GM13976 (cell line): ENCODE measurements around the gene MSL3.

ENCODE experiments used
- DNase-seq: peaks from one replicate; pipeline ENCODE4 v3.0.0; 2012; ENCODE audit warnings: low spot score
- in situ Hi-C: fragments of 300-500 bp; cut with MboI; formaldehyde crosslinking; loops from one replicate; pipeline ENCODE4 v1.12.0; 2022; ENCODE audit warnings: low sequenced_read_pairs, mixed read lengths, inconsistent platforms; ENCODE audit not compliant: unreplicated experiment
- TF ChIP-seq, protein P1 (sequence below): IDR thresholded peaks from 2 replicates; pipeline ENCODE4 v1.5.1; 2012; ENCODE audit warnings: borderline replicate concordance, mild to moderate bottlenecking; ENCODE audit not compliant: insufficient read depth; ENCODE audit errors: extremely low read depth, missing control alignments, control extremely low read depth

Gene MSL3

DNA sequence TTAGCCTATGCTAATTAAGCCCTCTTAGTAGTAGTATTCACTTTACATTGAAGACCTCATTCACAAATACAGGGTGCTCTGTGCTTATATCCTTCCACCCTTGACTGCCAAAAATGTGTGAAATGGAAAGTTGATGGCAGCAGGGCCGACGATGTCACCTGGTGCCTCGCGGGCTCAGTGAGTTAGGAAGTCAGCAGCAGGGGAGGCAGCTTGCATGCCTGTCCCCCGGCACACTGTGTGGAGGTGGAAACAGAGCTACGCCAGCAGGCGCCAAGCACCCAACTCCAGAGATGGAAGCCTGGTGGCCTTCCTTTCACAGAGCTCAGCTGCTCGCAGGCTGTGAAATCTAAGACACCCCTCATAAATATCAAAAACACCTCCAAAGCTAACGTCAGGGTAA lies 8.4 kb downstream of the MSL3 start:
- TF ChIP-seq, protein P1, sequence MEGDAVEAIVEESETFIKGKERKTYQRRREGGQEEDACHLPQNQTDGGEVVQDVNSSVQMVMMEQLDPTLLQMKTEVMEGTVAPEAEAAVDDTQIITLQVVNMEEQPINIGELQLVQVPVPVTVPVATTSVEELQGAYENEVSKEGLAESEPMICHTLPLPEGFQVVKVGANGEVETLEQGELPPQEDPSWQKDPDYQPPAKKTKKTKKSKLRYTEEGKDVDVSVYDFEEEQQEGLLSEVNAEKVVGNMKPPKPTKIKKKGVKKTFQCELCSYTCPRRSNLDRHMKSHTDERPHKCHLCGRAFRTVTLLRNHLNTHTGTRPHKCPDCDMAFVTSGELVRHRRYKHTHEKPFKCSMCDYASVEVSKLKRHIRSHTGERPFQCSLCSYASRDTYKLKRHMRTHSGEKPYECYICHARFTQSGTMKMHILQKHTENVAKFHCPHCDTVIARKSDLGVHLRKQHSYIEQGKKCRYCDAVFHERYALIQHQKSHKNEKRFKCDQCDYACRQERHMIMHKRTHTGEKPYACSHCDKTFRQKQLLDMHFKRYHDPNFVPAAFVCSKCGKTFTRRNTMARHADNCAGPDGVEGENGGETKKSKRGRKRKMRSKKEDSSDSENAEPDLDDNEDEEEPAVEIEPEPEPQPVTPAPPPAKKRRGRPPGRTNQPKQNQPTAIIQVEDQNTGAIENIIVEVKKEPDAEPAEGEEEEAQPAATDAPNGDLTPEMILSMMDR, result no peak
- in situ Hi-C loops, result no loop called here
- DNase-seq, result no peak

DNA sequence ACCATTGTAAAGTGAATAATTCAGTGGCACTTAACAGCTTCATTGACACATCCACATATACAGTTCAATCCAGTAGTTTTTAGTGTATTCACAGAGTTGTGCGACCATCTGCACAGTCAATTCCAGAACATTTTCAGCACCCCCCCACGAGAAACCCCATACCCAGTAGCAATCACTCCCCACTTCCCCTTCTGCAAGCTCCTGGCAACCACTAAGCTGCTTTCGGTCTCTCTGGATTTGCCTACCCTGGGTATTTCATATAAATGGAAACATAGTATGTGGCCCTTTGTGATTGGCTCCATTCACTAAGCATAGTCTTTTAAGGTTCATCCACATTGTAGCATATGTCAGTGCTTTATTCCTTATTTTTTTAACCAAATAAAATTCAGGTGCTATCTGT lies 10.0 kb downstream of the MSL3 start:
- TF ChIP-seq, protein P1, result no peak
- DNase-seq, result no peak
- in situ Hi-C loops, result no loop called here

DNA sequence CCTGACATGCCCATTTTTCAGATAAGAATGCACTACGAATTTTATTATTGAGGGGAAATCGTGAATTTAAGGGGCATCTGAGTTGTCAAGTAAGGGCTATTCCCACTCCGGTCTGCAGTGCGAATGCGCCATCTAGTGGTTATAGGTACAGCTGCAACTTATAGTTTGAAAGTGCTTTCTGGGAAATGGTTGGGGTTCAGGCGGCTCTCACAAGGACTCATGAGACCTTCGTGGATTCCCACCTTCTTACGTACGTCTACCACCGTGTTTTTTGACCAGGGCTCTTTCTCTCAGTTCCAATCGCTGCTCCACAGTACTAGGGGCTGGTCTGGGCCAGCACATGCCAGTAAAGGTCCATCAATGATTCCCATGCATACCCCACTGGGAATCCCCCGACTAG lies 12.3 kb downstream of the MSL3 start:
- in situ Hi-C loops, result loop anchor here (10.0 kb wide), 3 partner anchors 134 to 626 kb away; no protein-coding TSS in a partner anchor
- DNase-seq, result peak; percentile 64
- TF ChIP-seq, protein P1, result peak; percentile 85

DNA sequence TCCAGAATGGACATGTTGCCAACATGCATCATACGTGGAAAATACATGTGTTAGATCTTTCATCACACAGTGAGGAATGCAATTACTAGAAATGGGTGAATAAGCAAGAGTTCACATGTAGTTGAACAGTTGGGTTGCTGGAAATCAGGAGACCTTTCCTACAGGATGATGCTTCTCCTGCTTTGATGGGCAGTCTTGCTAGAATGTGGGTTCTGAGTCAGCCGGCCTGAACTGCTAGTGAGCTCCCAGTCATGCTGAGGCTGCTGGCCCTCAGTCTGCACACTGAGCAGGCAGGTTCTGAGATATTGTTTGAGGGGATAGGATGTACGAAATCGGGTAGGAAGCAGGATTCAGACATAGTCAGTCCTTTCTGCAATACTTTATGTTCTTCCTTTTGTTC lies 20.2 kb downstream of the MSL3 start:
- in situ Hi-C loops, result loop anchor here (10.0 kb wide), 3 partner anchors 127 to 633 kb away; no protein-coding TSS in a partner anchor
- no peak for DNase-seq
- TF ChIP-seq, protein P1, result no peak

- DNase-seq, result no peak
- in situ Hi-C loops, result no loop called here
These were observed 23.1 kb downstream of the MSL3 start for GRCh38 chrX:11781133-11781532.

GRCh38 chrX:11781734-11782370 lies 23.8 kb downstream of the MSL3 start:
- DNase-seq, result no peak
- in situ Hi-C loops, result no loop called here
- TF ChIP-seq, protein P1, result no peak

More at GRCh38 chrX:11781133-11781532, 23.1 kb downstream of the MSL3 start:
- TF ChIP-seq, protein P1, result no peak
